HuH-7.5 (cell line): ENCODE results near the gene KIAA0408.
A peak's percentile ranks its signal among the peaks of the same experiment; 100 is the strongest.

Experiments
- DNase-seq: peaks from one replicate; pipeline ENCODE4 v3.0.0; 2011; ENCODE audit warnings: low spot score

The KIAA0408 gene

DNA sequence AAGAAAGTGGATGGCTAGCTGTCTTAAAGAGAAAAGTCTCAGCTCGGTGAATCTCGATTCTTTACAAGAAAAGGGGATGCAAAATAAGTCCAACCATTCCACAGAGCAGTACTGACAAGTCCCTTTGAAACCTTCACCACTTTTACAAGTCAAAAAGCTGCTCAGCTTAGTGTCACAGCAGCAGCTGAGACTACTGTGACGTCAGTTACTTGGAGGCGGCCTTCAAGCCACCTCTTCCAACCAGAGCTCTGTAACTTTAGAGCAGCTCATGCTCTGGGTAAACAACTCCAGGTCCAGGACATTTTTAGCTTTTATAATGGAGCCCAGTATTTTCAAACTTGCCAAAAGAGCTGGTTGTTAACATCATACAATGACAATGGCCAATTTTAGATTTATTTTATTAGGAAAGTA is at the start of gene KIAA0408:
Gene KIAA0408 (minus strand): TSS at position 159 of the 411 bp plus-strand sequence. CDS start 5,408 bp downstream, outside the sequence.
- DNase-seq: no peak

DNA sequence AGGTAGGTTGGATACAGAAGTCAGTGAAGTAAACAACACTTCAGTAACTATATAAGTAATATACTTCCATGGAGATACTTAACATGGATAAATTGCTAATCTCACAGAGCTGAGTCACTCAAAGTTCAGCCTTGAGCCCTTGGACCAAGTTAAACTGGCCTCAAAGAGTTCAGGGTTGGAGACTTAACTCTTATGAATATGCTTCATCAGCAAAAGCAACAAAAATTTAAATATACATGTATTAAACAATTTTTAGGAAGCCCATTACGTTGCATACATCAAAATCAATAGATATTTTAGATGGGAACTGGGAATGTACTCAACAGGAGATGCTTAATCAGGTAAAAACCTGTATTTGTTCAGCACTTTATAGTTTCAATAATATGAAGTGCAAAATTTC is 47.7 kb upstream of the KIAA0408 start:
- no peak for DNase-seq

DNA sequence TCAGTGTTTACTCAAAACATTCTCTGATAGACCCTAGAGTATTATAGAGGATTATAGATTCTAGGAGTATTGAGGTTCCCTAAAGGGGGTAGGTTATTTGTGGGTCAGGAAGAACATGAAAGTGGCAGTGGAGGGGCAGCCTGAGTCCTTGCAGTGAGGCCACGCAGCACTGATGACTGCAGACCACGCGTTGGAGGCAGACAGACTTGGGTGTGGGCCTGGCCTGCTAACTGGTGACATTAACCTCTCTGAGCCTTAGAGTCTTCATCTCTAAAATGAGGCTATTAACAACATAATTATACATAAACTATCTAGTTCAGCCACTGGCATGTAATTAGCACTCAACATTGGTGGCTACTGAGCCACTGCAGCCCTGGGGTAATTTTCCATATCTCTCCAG is 43.8 kb upstream of the KIAA0408 start:
- no peak for DNase-seq

DNA sequence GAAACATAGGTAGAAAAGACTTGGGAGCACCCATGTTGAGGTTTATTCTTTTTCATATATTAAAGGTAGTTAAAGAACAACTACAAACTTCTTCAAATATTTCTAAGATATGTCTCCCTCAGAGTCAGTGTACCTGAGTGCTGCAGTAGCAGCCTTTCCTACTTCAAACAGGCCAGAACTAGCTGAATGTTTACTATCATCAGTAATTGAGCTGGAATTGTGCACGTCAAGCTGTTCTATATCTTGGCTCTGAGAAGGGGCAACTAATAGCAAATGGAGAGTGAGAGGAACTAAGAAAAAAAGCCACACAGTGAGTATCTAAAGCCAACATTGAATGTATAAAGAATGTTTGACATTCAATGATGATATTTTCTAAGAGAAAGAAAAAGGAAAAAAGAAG is 38.2 kb upstream of the KIAA0408 start:
- DNase-seq: no peak

DNA sequence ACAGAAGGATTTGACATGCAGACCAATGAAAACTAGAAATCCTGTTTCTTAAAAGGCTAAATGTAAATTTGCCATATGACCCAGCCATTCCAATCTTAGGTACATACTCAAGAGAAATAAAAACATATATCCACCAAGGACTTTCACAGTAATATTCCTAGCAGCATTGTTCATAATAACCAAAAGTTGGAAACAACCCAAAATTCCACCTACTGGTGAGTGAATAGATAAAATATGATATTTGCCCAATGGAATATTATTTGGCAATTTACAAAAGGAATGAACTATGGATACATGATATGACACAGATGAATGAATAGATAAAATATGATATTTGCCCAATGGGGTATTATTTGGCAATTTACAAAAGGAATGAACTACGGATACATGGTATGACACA is 37.3 kb upstream of the KIAA0408 start:
- no peak for DNase-seq

DNA sequence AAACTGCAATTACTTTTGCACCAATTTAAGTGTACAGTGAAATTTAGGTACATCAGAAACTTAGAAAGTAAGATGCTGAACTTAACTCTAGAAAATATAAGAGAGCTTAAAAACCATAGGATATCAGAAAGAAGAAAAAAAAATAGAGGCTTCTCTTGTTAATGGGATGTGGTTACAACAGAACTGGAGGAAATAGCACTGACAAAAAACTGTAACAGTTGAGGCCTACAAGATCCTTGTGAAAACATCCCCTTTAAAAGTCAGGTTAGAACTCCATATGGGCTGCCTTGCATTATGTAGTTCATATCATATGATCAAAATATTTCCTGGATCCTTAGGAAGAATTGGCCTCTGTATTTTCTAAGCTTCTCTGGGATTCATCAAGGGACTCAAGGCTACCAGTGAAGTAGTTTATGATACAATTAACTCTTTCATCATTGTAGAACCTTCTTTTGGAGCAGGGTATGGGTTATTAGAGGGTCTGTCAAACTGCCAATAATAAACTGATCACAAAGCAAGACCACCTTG is 35.1 kb upstream of the KIAA0408 start:
- DNase-seq: no peak

DNA sequence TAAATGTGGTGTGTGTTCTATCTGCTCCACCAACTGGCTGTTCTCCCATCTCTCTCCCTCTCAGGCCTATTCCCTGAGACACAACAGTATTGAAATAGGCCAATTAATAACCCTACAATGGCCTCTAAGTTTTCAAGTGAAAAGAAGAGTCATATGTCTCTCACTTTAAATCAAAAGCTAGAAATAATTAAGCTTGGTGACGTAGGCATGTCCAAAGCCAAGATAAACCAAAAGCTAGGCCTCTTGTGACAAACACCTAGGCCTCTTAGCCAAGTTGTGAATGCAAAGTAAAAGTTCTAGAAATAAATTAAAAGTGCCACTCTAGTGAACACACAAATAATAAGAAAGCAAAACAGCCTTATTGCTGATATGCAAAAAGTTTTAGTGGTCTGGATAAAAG is 30.1 kb upstream of the KIAA0408 start:
- DNase-seq: no peak

DNA sequence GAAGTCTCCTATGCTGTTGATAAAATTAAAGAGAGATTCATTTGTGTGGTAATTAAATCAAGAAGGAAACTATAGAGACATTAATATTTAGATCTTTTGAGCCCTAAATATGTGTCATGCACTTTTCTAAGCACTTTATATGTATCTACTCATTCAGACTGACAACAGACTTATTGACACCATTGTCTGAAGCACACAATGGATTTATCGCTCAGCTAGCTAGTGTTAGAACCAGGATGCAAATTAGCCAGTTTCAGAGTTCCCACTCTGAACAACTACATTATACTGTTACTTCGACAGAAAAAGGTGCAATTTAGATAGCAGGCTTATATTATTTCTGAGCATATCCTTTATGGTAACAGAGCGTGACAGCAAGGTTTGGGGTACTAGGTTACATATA is 27.7 kb upstream of the KIAA0408 start:
- DNase-seq: no peak

DNA sequence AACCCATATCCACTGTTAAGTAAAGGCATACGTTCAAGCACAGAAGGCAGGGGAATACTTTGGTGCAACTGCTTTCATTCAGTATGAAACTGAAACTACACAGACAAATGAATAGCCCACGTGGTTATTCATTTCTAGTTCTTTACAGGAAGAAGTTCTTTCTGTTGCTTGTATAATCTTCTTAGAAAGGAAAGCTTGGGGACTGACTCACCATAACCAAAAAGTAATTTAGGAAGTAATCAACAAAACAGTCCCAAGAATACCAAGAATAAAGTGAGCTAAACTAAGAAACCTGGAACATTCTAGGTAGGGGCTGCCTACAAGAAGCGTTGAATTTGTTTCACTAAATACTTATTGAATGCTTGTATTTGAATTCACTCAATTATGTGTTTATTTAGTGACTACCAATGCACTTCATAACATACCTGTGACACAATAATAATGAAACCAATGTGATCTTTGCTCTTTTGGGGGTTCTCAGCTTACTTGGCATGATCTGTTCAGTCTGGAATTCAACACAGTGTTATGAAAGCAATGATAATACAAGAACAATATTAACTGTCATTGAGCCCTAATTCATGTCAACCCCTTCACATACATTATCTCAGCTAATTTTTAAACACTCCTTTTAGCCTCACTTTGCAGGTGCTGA is 25.1 kb upstream of the KIAA0408 start:
- DNase-seq: no peak

DNA sequence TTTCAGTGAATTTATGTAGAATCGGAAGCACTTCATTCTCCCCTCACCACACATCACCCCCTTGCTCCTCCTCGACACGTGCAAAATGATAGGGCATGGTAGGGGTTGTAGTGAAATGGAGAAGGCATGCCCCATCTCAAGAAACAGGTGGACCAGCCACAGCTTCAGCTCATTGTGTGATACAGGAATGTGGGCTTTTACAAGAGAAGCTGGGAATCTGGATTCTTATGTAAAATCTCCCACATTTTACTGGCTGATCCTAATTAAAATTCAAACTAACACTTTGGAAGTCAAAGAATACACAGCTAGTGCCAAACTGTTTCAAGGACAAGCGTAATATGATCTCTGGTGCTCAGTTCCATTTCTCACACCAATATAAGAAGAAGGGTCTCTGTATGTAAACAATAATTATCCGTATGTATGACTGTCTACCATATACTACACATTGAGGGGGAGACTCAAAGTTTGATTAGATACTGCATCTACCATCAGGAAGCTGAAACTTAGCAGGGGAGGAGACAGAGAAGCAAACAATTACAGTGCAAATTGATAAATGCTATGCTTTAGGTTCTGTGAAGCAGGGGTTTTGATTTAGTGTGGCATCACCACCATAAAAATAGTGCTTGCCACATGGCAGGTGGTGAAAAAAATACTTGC is 24.3 kb upstream of the KIAA0408 start:
- no peak for DNase-seq

DNA sequence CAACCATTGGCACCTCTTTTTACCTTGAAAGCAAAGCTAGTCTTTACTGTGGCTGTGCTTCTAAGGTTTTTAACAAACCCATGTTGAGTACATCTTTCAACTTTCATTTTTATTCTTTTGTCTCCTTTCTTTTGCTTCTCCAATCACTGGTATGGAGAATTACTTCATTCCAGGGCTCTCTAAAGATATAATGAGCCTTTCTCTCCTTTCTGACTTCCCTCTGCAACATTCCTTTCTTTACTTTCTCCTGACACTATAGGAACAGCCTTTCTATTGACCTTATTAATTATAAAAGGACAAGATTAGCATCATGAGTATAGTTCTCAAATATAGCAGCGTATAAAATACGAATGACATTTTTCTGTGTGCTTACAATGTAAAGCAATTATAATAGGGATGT is 23.1 kb upstream of the KIAA0408 start:
- no peak for DNase-seq

DNA sequence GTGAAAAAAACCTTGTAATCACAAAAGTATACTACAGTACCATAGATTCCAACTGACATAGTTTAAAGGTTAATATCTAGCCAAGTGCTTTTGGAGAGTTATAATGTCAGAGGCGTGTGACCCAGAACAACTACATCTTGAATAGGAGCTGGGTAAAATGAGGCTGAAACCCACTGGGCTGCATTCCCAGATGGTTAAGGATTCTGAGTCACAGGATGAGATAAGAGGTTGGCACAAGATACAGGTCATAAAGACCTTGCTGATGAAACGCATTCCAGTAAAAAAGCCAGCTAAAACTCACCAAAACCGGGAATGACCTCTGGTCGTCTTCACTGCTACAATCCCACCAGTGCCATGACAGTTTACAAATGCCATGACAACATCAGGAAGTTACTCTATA is 22.4 kb upstream of the KIAA0408 start:
- no peak for DNase-seq

DNA sequence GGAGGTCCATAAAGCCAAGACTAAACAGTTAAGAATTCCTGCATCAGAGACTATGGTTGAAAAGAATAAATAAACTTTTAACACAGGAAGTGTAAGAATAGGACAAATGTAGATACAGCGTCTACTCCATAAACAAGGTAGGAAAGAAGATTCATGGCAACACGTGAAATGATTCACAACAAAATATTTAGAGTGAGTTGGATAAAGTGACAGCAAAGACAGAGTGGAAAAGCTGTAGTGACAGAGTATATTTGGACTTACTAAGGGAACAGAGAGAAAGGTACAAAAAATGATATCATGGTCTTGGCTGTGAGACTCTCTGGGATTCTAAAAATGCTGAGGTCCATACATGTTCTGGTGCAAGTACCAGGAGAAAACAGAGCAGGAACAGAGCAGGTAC is 21.9 kb upstream of the KIAA0408 start:
- DNase-seq: no peak

DNA sequence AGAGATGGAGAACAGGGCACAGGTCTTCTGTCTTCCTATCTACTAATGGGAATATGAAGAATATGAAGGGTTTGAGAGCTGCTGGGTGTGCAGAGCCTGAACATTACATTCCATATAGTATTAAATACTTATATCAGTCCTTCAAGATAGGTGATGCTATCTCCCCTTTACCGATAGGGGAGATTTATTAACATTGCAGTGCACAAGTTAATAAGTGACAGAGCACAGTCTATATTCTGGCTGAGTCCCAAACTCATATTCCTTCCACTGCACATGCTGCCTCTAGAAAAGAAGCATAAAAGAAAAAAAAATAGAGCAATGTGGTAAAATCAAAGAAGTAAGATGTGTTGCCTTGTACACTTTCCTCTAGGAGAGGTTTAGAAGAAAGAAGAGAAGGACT is 18.5 kb upstream of the KIAA0408 start:
- peak; percentile 56 for DNase-seq

DNA sequence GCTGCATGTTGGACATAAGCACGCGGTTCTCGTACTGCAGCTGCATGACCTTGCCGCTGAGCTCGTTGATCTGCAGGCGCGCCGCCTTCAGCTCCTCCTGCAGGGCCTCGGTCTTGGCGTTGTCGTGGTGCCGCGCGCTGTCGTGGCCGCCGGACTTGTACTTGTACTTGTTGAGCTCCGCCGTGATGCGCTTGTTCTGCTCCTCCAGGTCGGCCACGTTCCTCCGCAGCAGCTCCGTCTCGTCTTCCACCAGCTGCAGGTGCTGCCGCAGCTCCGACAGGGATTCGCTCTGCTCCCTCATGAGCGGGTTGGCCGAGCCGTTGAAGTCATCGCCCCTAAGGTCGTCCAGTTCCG is 16.6 kb upstream of the KIAA0408 start:
- DNase-seq: no peak

DNA sequence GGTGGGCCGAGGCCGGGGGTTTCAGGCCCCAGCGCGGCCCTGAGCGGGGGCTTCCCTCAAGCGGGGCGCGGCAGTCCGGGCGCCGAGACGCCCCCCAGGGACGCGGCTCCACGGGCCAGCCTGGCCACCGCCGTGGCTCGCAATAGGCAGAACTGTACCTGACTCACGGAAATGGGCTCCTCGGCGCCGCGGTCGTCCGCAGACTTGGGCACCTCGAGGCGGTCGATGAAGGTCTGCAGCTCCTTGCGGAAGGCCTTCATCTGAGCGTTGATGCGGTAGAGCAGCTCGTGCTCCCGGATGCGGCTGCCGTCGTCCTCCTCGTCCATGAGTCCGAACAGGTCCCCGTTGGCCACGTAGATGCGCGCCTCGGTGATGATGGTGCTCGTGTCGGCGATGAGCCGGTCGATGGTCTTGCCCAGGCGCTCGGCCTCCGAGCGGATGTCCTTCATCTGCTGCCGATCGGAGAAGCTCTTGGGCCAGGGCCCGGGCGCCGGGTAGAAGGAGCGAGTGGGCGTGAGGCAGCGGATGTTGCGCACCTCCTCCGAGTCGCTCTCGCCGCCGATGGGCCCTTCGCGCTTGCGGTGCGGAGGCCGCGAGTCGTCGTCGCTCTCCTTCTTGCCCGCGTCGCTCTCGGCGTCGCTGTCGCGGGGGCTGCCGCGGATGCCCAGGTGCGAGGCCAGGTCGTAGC is 16.1 kb upstream of the KIAA0408 start:
- DNase-seq: no peak

DNA sequence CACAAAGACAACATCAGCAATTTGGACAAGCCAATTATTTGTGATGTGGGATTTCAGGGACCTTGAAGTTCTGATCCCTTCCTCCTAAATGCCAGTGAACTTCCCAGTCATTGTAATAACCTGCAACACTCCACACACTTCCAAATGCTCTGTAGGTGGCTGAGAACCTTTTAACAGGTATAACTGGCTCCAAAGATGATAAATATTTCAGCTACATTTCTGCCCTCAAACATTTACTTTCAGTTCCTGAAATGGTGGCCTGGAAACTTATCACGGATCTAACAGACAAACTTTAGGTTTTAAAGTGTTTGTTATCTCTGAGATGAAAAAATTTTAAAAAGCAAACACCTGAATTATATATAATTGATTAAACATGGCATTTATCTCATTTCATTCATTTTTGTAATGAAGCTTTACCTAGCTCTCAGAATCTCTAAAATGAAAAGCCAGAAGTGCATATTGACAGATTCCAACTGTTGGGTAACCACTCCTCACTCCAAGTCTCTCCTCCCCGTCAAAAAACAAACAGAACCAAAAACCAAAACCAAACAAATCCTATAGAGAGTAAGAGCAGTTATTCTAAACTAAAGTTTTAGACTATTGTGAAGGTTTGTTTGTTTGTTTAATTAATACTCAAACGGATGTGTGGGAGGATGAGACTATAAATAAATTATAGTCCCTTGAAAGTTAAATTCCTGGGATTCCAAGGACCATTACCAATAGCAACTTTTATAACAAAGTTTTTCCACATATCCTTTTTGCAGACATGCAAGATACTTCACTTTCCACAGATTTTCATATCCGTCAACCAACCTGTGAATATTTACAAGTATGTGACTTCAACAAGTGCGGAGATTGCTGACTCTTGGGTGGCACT is 12.4 kb upstream of the KIAA0408 start:
- no peak for DNase-seq

DNA sequence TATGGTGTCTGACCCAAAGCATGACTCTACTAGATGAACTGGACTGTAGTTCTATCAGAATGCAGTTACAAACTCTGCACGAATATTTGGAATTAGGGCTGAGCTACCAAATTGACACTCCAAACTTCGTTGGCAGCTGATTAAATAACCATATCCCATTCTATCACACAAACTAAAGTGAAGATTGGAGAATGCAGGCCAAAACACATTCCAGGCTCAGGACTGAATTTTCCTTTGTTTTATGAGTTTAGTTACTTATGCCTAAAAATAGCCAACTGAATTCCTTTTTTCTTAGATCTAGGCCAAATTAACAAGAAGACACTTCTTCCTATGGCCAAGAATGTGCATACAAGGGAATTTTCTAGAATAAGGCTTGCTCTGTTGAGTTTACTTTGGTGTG is 9.7 kb upstream of the KIAA0408 start:
- no peak for DNase-seq

DNA sequence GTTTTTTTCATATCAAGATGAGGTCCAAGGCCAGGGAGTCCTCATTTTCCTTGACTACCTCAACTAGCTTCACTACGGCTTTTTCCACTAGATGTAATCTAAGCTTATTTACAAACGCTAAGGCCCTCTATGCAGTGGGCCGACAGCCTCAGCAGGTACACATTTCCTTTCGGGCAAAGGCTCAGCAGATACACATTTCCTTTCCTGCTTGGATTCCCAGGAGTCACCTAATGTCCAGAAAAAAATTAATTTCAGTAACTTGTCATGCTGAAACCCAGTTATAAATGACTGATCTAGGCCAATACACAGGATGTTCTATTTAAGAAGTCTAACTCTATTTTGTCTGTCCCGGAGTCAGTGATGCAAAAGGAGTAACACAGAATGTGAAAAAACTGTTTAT is 7.2 kb upstream of the KIAA0408 start:
- DNase-seq: no peak

DNA sequence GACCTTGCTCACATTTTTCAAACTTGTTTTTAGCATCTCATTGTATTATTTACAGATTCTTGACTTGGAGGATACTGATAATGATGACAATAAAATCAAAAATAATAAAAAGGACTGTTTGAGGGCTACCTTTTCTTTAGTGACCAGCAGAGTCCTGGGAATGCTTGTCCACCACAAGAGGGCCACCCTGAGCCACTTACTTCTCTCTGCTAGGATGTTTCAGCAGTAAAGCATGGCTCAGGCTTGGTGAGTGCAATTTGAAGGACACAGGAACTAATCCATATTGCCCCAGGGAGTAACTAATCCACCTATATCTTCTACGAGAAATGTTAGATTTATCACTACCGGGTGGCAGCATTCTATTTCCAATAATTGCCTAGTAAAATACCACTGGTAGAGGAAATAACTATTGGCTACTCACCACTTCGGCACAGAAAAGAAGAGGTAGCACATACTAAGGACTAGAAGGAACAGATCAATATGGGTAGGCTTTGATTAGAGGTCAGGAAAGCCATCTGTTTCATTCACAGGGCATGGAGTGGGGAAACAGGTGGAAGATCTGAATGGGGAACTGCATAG is 5.8 kb upstream of the KIAA0408 start:
- peak; percentile 50 for DNase-seq

DNA sequence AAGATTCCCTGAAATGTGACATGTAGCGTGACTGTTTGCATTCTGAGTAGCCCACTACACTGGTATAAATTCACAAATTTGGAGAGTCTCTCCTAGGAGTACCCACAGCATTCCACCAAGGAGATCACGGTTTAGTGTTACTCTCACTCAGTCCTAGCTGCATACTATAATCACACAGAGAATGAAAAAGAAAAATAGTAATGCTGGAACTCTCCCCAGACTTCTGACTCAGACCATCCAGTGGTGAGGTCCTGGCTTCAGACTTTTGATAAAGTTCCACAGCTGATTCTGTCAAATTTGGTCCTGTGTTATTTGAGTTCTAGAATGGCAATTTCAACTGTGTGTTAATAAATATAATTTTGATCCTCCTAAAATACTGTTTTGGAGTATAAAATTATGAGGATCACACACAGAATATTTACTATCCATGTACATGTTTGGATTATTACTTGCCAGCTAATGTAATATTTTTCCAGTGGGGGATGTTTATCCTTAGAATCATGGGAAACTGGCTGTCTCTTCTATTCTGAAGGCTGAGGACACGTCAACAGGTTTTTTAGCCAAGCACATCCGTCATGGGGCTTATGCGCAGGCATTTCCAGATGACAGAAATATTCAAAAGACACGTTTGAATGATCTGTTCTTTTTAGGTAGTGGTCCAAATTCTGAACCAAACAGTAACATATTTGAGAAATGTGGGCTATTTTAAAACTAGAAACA is 5.1 kb upstream of the KIAA0408 start:
- DNase-seq: no peak
